Vagina (tissue), 2 donors: ENCODE measurements around the gene FBXW5.

Experiments used
- CTCF ChIP-seq, 3 experiments: fragments of 450-650 bp in 2 of 3; fragments of 200-600 bp in 1 of 3; sonication (generic) in 1 of 3; IDR thresholded peaks; one replicate each; pipeline ENCODE4 v1.5.1; 2017 to 2019; ENCODE audit warnings: antibody characterized with exemption in 3 of 3, mild to moderate bottlenecking in 2 of 3, moderate library complexity in 2 of 3
- POLR2A ChIP-seq, 2 donors: fragments of 450-650 bp; IDR thresholded peaks; one replicate each; pipeline ENCODE4 v1.6.1; 2017; ENCODE audit warnings: antibody characterized with exemption in 2 of 2, mild to moderate bottlenecking in 2 of 2, moderate library complexity in 2 of 2

- TF ChIP-seq POLR2A (IDR thresholded peaks at IDR 0.05) (no peak), CTCF (IDR thresholded peaks at IDR 0.05) (no peak)
These were observed 27.2 kb upstream of the FBXW5 start for GRCh38 chr9:136971746-136972145.
